PC-9 (cell line): ENCODE measurements around the gene GON4L. TPM values are rescaled to one million over a fixed set of nuclear protein-coding genes. Genes with fewer than 3 reads are reported as not detected.

Experiments used
- BruUV-seq: library from RNA; stranded (reverse); fragments of 400-500 nt; replicated peaks from 2 replicates; lab custom pipeline; 2021; lab: Mats Ljungman, UMichigan
- CTCF ChIA-PET: fragments of 300-600 bp; sonication (Branson Sonifier 250); formaldehyde crosslinking; loops from one replicate; lab custom pipeline; 2022; ENCODE audit warnings: antibody characterized with exemption; lab: Charles Lee
- POLR2A ChIA-PET: fragments of 300-600 bp; sonication (Branson Sonifier 250); formaldehyde crosslinking; loops from one replicate; lab custom pipeline; 2022; ENCODE audit warnings: antibody characterized with exemption; ENCODE audit not compliant: unreplicated experiment; lab: Charles Lee
- DNase-seq, 2 experiments: peaks; one replicate each; pipeline versions ENCODE4 v3.0.0 to v3.0.0-alpha.2; 2015 to 2022; ENCODE audit warnings: mixed read lengths in 1 of 2
- H2AFZ ChIP-seq: fragments of 200-600 bp; sonication (generic); 2 replicates; pipeline ENCODE4 v1.8.1; 2017; ENCODE audit warnings: antibody characterized with exemption
- H3F3A ChIP-seq: fragments of 200-600 bp; sonication (generic); 2 replicates; pipeline ENCODE4 v1.8.1; 2017; ENCODE audit warnings: antibody characterized with exemption, mild to moderate bottlenecking, low read depth; ENCODE audit not compliant: insufficient read depth
- H3K27ac ChIP-seq: fragments of 200-600 bp; sonication (generic); 2 replicates; pipeline ENCODE4 v1.6.1; 2016; ENCODE audit warnings: mixed run types
- H3K27me3 ChIP-seq: fragments of 200-600 bp; sonication (generic); 2 replicates; pipeline ENCODE4 v1.6.1; 2016; ENCODE audit warnings: low read depth, mixed run types; ENCODE audit not compliant: insufficient read depth
- H3K36me3 ChIP-seq: fragments of 200-600 bp; sonication (generic); 2 replicates; pipeline ENCODE4 v1.6.1; 2016; ENCODE audit warnings: low read depth, mixed run types
- H3K4me1 ChIP-seq: fragments of 200-600 bp; sonication (generic); replicated peaks from 2 replicates; pipeline ENCODE4 v1.6.1; 2016; ENCODE audit warnings: mixed run types; ENCODE audit not compliant: insufficient read depth
- H3K4me2 ChIP-seq: fragments of 200-600 bp; sonication (generic); 2 replicates; pipeline ENCODE4 v1.6.1; 2017; ENCODE audit warnings: mixed run types
- H3K4me3 ChIP-seq: fragments of 200-600 bp; sonication (generic); 2 replicates; pipeline ENCODE4 v1.6.1; 2016; ENCODE audit warnings: mixed run types
- H3K79me2 ChIP-seq: fragments of 200-600 bp; sonication (generic); 2 replicates; pipeline ENCODE4 v1.6.1; 2017; ENCODE audit warnings: low read depth, mixed run types
- H3K9me2 ChIP-seq: fragments of 200-600 bp; sonication (generic); 2 replicates; pipeline ENCODE4 v1.8.1; 2017; ENCODE audit warnings: mild to moderate bottlenecking; ENCODE audit not compliant: insufficient read depth
- H3K9me3 ChIP-seq: fragments of 200-600 bp; sonication (generic); 2 replicates; pipeline ENCODE4 v1.8.1; 2016; ENCODE audit warnings: low read depth; ENCODE audit not compliant: insufficient read depth
- H4K20me1 ChIP-seq: fragments of 200-600 bp; sonication (generic); 2 replicates; pipeline ENCODE4 v1.8.1; 2017; ENCODE audit not compliant: insufficient read depth
- CTCF ChIP-seq: fragments of 200-600 bp; sonication (generic); conservative IDR thresholded peaks from 2 replicates; pipeline ENCODE4 v1.6.1; 2017; ENCODE audit warnings: mixed run types, antibody characterized with exemption, mild to moderate bottlenecking, moderate library complexity
- EZH2 ChIP-seq: fragments of 200-600 bp; sonication (generic); IDR thresholded peaks from 2 replicates; pipeline ENCODE4 v1.8.0; 2017; ENCODE audit warnings: antibody characterized with exemption, low read depth
- intact Hi-C: fragments of 100-400 bp; cut with micrococcal nuclease; formaldehyde crosslinking; loops from one replicate; pipeline ENCODE4 v1.10.0; 2022; ENCODE audit not compliant: unreplicated experiment
- total RNA-seq: library from RNA; stranded (reverse); gene quantifications from 2 replicates; pipeline ENCODE4 v1.2.3, GENCODE V29; 2021

The GON4L gene
- total RNA-seq, 1 experiment from 2014 or later: 45.8 TPM

GRCh38 chr1:155892796-155893195 lies 35.8 kb upstream of the GON4L start:
- CTCF ChIA-PET: interaction anchor here (0.5 to 0.6 kb wide), 2 partner anchors 175 to 332 kb away, joined by 3 to 4 read pairs; no protein-coding TSS in a partner anchor
- Histone ChIP-seq H3K9me2 (no peaks in the 10 kb centered on the region), H3K4me1 (peaks cover 24% of the 10 kb centered on the region), H3F3A (peaks cover 53% of the 10 kb centered on the region), H3K27me3 (no peaks in the 10 kb centered on the region), H3K9me3 (no peaks in the 10 kb centered on the region), H4K20me1 (no peaks in the 10 kb centered on the region), H3K79me2 (no peaks in the 10 kb centered on the region), H3K4me3 (peak overlapping the region; percentile 11; the same call in 1 of the 2 replicates), H3K4me2 (peak overlapping the region; percentile 62), H3K27ac (peak overlapping the region; percentile 90), H2AFZ (no peak overlapping the region), H3K36me3 (no peaks in the 10 kb centered on the region)
- POLR2A ChIA-PET: interaction anchor here (0.6 to 1.1 kb wide), 4 partner anchors 14 to 919 kb away, joined by 3 to 8 read pairs (median 4); no protein-coding TSS in a partner anchor
- no peak for TF ChIP-seq EZH2
- TF ChIP-seq CTCF: no peak
- BruUV-seq: no TSS peak
- peak; percentile 31 to 81 for DNase-seq
- intact Hi-C loops: loop anchor here (1.0 to 2.0 kb wide), 2 partner anchors 18 to 33 kb away; partner anchors contain the start of genes RIT1 and SYT11

- CTCF ChIA-PET: no interaction called here
- H3K9me3 ChIP-seq: no peaks in the 10 kb centered on the region
- intact Hi-C loops: no loop called here
- peaks cover 35% of the 10 kb centered on the region for H3F3A ChIP-seq
- DNase-seq: no peak
- H3K27me3 ChIP-seq: no peaks in the 10 kb centered on the region
- no peak overlapping the region for H2AFZ ChIP-seq
- POLR2A ChIA-PET: no interaction called here
- no peak overlapping the region for H3K27ac ChIP-seq
- H3K9me2 ChIP-seq: no peaks in the 10 kb centered on the region
- no peak overlapping the region for H3K4me2 ChIP-seq
- no peak overlapping the region for H3K4me3 ChIP-seq
- TF ChIP-seq CTCF (no peak), EZH2 (no peak)
- no TSS peak for BruUV-seq
- no peaks in the 10 kb centered on the region for H3K79me2 ChIP-seq
- no peaks in the 10 kb centered on the region for H4K20me1 ChIP-seq
- H3K36me3 ChIP-seq: no peaks in the 10 kb centered on the region
- H3K4me1 ChIP-seq: peaks cover 24% of the 10 kb centered on the region
Measured at GRCh38 chr1:155890251-155890650, 33.2 kb upstream of the GON4L start.

GRCh38 chr1:155889566-155889965 lies 32.6 kb upstream of the GON4L start:
- intact Hi-C loops: no loop called here
- Histone ChIP-seq H3K4me1 (peaks cover 24% of the 10 kb centered on the region), H3K27ac (no peak overlapping the region), H3K9me3 (no peaks in the 10 kb centered on the region), H4K20me1 (no peaks in the 10 kb centered on the region), H3K36me3 (no peaks in the 10 kb centered on the region), H3K4me2 (no peak overlapping the region), H3K27me3 (no peaks in the 10 kb centered on the region), H3F3A (peaks cover 30% of the 10 kb centered on the region), H3K9me2 (no peaks in the 10 kb centered on the region), H3K4me3 (no peak overlapping the region), H3K79me2 (no peaks in the 10 kb centered on the region), H2AFZ (no peak overlapping the region)
- no peak for DNase-seq
- CTCF ChIA-PET: no interaction called here
- no TSS peak for BruUV-seq
- TF ChIP-seq EZH2 (no peak), CTCF (no peak)
- POLR2A ChIA-PET: no interaction called here
